T-helper 1 cell treated with Interleukin-12 subunit alpha and Interleukin-12 subunit beta and Interleukin-4 antibody, amounts not matched to agents 30 μg/mL and 1 μg/mL, for 36 hours (primary cell): ENCODE measurements around the gene PSME2.

Source experiments
- H3K27ac Mint-ChIP-seq: one replicate; pipeline ENCODE4 v1.8.0; 2021; ENCODE audit warnings: mild to moderate bottlenecking, mixed read lengths
- H3K27me3 Mint-ChIP-seq: one replicate; pipeline ENCODE4 v1.8.0; 2021; ENCODE audit warnings: low read depth, mixed read lengths
- H3K36me3 Mint-ChIP-seq: one replicate; pipeline ENCODE4 v1.8.0; 2021; ENCODE audit warnings: low read depth, mixed read lengths
- H3K4me1 Mint-ChIP-seq: one replicate; pipeline ENCODE4 v1.8.0; 2021; ENCODE audit warnings: low read depth, mixed read lengths
- H3K4me3 Mint-ChIP-seq: one replicate; pipeline ENCODE4 v1.8.0; 2021; ENCODE audit warnings: mild to moderate bottlenecking, moderate library complexity, mixed read lengths
- H3K9me3 Mint-ChIP-seq: one replicate; pipeline ENCODE4 v1.8.0; 2021; ENCODE audit warnings: mixed read lengths

The PSME2 gene

GRCh38 chr14:24171422-24172260 lies 25.2 kb upstream of the PSME2 start, which contains the start of gene REC8:
REC8 (plus strand) TSS chr14:24172080; CDS start chr14:24172553, 473 bp downstream.
- H3K9me3 Mint-ChIP-seq = no peaks in the 10 kb centered on the region
- peak within 1 kb of the TSS; percentile 78 for H3K27ac Mint-ChIP-seq
- no peaks in the 10 kb centered on the region for H3K27me3 Mint-ChIP-seq
- H3K4me1 Mint-ChIP-seq = peaks cover 23% of the 10 kb centered on the region
- H3K4me3 Mint-ChIP-seq = peak within 1 kb of the TSS; percentile 40
- peaks cover 45% of the 10 kb centered on the region for H3K36me3 Mint-ChIP-seq

GRCh38 chr14:24167469-24168114 lies 21.2 kb upstream of the PSME2 start:
- Mint-ChIP-seq H3K36me3 (peaks cover 63% of the 10 kb centered on the region), H3K9me3 (no peaks in the 10 kb centered on the region), H3K27ac (peak overlapping the region; percentile 17), H3K27me3 (no peaks in the 10 kb centered on the region), H3K4me1 (peaks cover 44% of the 10 kb centered on the region), H3K4me3 (no peak overlapping the region)

- H3K27ac Mint-ChIP-seq = no peak overlapping the region
Measured at GRCh38 chr14:24165785-24166184, 19.4 kb upstream of the PSME2 start.

GRCh38 chr14:24164518-24164991 lies 18.1 kb upstream of the PSME2 start:
- no peaks in the 10 kb centered on the region for H3K9me3 Mint-ChIP-seq
- peak overlapping the region; percentile 78 for H3K27ac Mint-ChIP-seq
- H3K4me1 Mint-ChIP-seq = peaks cover 51% of the 10 kb centered on the region
- no peaks in the 10 kb centered on the region for H3K27me3 Mint-ChIP-seq
- peak overlapping the region; percentile 64 for H3K4me3 Mint-ChIP-seq
- peaks cover 78% of the 10 kb centered on the region for H3K36me3 Mint-ChIP-seq

More at GRCh38 chr14:24165785-24166184, 19.4 kb upstream of the PSME2 start:
- Mint-ChIP-seq H3K4me1 (peaks cover 46% of the 10 kb centered on the region), H3K27me3 (no peaks in the 10 kb centered on the region), H3K9me3 (no peaks in the 10 kb centered on the region), H3K4me3 (no peak overlapping the region), H3K36me3 (peaks cover 74% of the 10 kb centered on the region)

- Mint-ChIP-seq H3K27ac (peak overlapping the region; percentile 99), H3K4me1 (peaks cover 41% of the 10 kb centered on the region), H3K4me3 (peak overlapping the region; percentile 97), H3K9me3 (no peaks in the 10 kb centered on the region), H3K27me3 (no peaks in the 10 kb centered on the region), H3K36me3 (peaks cover 82% of the 10 kb centered on the region)
Measured at GRCh38 chr14:24162093-24162492, 15.7 kb upstream of the PSME2 start.

- peaks cover 42% of the 10 kb centered on the region for H3K4me1 Mint-ChIP-seq
- H3K36me3 Mint-ChIP-seq = peaks cover 80% of the 10 kb centered on the region
- H3K27me3 Mint-ChIP-seq = no peaks in the 10 kb centered on the region
- peak within 1 kb of the TSS; percentile 99 for H3K27ac Mint-ChIP-seq
- no peaks in the 10 kb centered on the region for H3K9me3 Mint-ChIP-seq
- H3K4me3 Mint-ChIP-seq = peak within 1 kb of the TSS; percentile 97
Measured at GRCh38 chr14:24160850-24161804, 14.7 kb upstream of the PSME2 start, which contains the start of gene IRF9. IRF9 (plus strand) TSS chr14:24161265; CDS start chr14:24162145, 880 bp downstream.

GRCh38 chr14:24160499-24160849 lies 14.1 kb upstream of the PSME2 start:
- Mint-ChIP-seq H3K9me3 (no peaks in the 10 kb centered on the region), H3K27ac (peak overlapping the region; percentile 99), H3K36me3 (peaks cover 80% of the 10 kb centered on the region), H3K4me3 (peak overlapping the region; percentile 97), H3K4me1 (peaks cover 39% of the 10 kb centered on the region), H3K27me3 (no peaks in the 10 kb centered on the region)

GRCh38 chr14:24159777-24160498 lies 13.5 kb upstream of the PSME2 start:
- no peaks in the 10 kb centered on the region for H3K27me3 Mint-ChIP-seq
- H3K27ac Mint-ChIP-seq = peak overlapping the region; percentile 99
- H3K36me3 Mint-ChIP-seq = peaks cover 80% of the 10 kb centered on the region
- H3K4me1 Mint-ChIP-seq = peaks cover 38% of the 10 kb centered on the region
- no peaks in the 10 kb centered on the region for H3K9me3 Mint-ChIP-seq
- H3K4me3 Mint-ChIP-seq = no peak overlapping the region

GRCh38 chr14:24157331-24157730 lies 10.9 kb upstream of the PSME2 start:
- no peak overlapping the region for H3K27ac Mint-ChIP-seq
- peaks cover 64% of the 10 kb centered on the region for H3K36me3 Mint-ChIP-seq
- H3K4me1 Mint-ChIP-seq = peaks cover 25% of the 10 kb centered on the region
- no peaks in the 10 kb centered on the region for H3K9me3 Mint-ChIP-seq
- no peaks in the 10 kb centered on the region for H3K27me3 Mint-ChIP-seq
- no peak overlapping the region for H3K4me3 Mint-ChIP-seq

- peak overlapping the region; percentile 34 for H3K27ac Mint-ChIP-seq
- H3K27me3 Mint-ChIP-seq = no peaks in the 10 kb centered on the region
Measured at GRCh38 chr14:24156840-24157239, 10.4 kb upstream of the PSME2 start.

GRCh38 chr14:24155100-24155499 lies 8.7 kb upstream of the PSME2 start:
- no peak overlapping the region for H3K4me3 Mint-ChIP-seq
- H3K36me3 Mint-ChIP-seq = peaks cover 59% of the 10 kb centered on the region
- peaks cover 18% of the 10 kb centered on the region for H3K4me1 Mint-ChIP-seq
- H3K27me3 Mint-ChIP-seq = no peaks in the 10 kb centered on the region
- no peak overlapping the region for H3K27ac Mint-ChIP-seq
- no peaks in the 10 kb centered on the region for H3K9me3 Mint-ChIP-seq

More at GRCh38 chr14:24156840-24157239, 10.4 kb upstream of the PSME2 start:
- no peaks in the 10 kb centered on the region for H3K9me3 Mint-ChIP-seq
- peaks cover 20% of the 10 kb centered on the region for H3K4me1 Mint-ChIP-seq
- peaks cover 62% of the 10 kb centered on the region for H3K36me3 Mint-ChIP-seq
- no peak overlapping the region for H3K4me3 Mint-ChIP-seq

GRCh38 chr14:24151404-24152080 lies 5.1 kb upstream of the PSME2 start:
- H3K27ac Mint-ChIP-seq = no peak overlapping the region
- no peak overlapping the region for H3K4me3 Mint-ChIP-seq
- H3K27me3 Mint-ChIP-seq = no peaks in the 10 kb centered on the region
- no peaks in the 10 kb centered on the region for H3K9me3 Mint-ChIP-seq
- peaks cover 24% of the 10 kb centered on the region for H3K4me1 Mint-ChIP-seq
- peaks cover 54% of the 10 kb centered on the region for H3K36me3 Mint-ChIP-seq

GRCh38 chr14:24150993-24151392 lies 4.6 kb upstream of the PSME2 start:
- peaks cover 24% of the 10 kb centered on the region for H3K4me1 Mint-ChIP-seq
- H3K4me3 Mint-ChIP-seq = no peak overlapping the region
- peaks cover 56% of the 10 kb centered on the region for H3K36me3 Mint-ChIP-seq
- no peaks in the 10 kb centered on the region for H3K9me3 Mint-ChIP-seq
- no peaks in the 10 kb centered on the region for H3K27me3 Mint-ChIP-seq
- H3K27ac Mint-ChIP-seq = no peak overlapping the region
